Caco-2 (cell line): ENCODE results near the gene KLHDC8A. TPM values are rescaled to one million over a fixed set of nuclear protein-coding genes. Genes with fewer than 3 reads are reported as not detected.

Experiments used
- BruUV-seq: library from RNA; stranded (reverse); fragments of 400-500 nt; replicated peaks from 2 replicates; lab custom pipeline; 2021; lab: Mats Ljungman, UMichigan
- CTCF ChIA-PET: fragments of 300-600 bp; sonication (Branson Sonifier 250); formaldehyde crosslinking; loops from one replicate; lab custom pipeline; 2022; ENCODE audit warnings: antibody characterized with exemption; lab: Charles Lee
- POLR2A ChIA-PET: fragments of 300-600 bp; sonication (Branson Sonifier 250); formaldehyde crosslinking; loops from one replicate; lab custom pipeline; 2022; ENCODE audit warnings: antibody characterized with exemption; lab: Charles Lee
- DNase-seq, 2 experiments: peaks; one replicate each; pipeline versions ENCODE4 v3.0.0 to v3.0.0-alpha.2; 2020 to 2022
- H3K27me3 ChIP-seq: replicated peaks from 2 replicates; pipeline ENCODE4 v1.6.0; 2011; ENCODE audit warnings: low read length; ENCODE audit not compliant: control insufficient read depth, insufficient read depth
- H3K36me3 ChIP-seq: 2 replicates; pipeline ENCODE4 v1.5.1; 2011; ENCODE audit warnings: low read length; ENCODE audit not compliant: control insufficient read depth, insufficient read depth
- H3K4me1 ChIP-seq: fragments of 250-450 bp; sonication (Bioruptor Pico); 2 replicates; pipeline ENCODE4 v1.5.1; 2020; ENCODE audit warnings: mild to moderate bottlenecking
- H3K4me3 ChIP-seq: 2 replicates; pipeline ENCODE4 v1.5.1; 2011; ENCODE audit warnings: low read depth, mild to moderate bottlenecking, control low read depth, low read length
- H3K9me3 ChIP-seq: fragments of 250-450 bp; sonication (Bioruptor Pico); 2 replicates; pipeline ENCODE4 v1.5.1; 2020; ENCODE audit warnings: mild to moderate bottlenecking, moderate library complexity
- H3K27ac Mint-ChIP-seq: one replicate; pipeline ENCODE4 v1.8.0; 2022; ENCODE audit warnings: mixed read lengths; ENCODE audit not compliant: unreplicated experiment
- H3K27me3 Mint-ChIP-seq: one replicate; pipeline ENCODE4 v1.8.0; 2022; ENCODE audit warnings: mixed read lengths; ENCODE audit not compliant: insufficient read depth, unreplicated experiment
- H3K36me3 Mint-ChIP-seq: one replicate; pipeline ENCODE4 v1.8.0; 2022; ENCODE audit warnings: mild to moderate bottlenecking, mixed read lengths; ENCODE audit not compliant: insufficient read depth, unreplicated experiment
- H3K4me1 Mint-ChIP-seq: one replicate; pipeline ENCODE4 v1.8.0; 2022; ENCODE audit warnings: low read depth, mixed read lengths; ENCODE audit not compliant: unreplicated experiment
- H3K4me3 Mint-ChIP-seq: one replicate; pipeline ENCODE4 v1.8.0; 2022; ENCODE audit warnings: mild to moderate bottlenecking, moderate library complexity, mixed read lengths; ENCODE audit not compliant: unreplicated experiment
- H3K9me3 Mint-ChIP-seq: one replicate; pipeline ENCODE4 v1.8.0; 2022; ENCODE audit warnings: mixed read lengths; ENCODE audit not compliant: unreplicated experiment
- CTCF ChIP-seq, 2 experiments: fragments of 200-600 bp in 1 of 2; IDR thresholded peaks; 1 replicate in 1 of 2; 2 replicates in 1 of 2; pipeline versions ENCODE4 v1.5.1 to v1.8.0; 2011 to 2022; ENCODE audit warnings: antibody characterized with exemption in 1 of 2, control low read depth in 1 of 2, inconsistent platforms in 1 of 2, low read depth in 1 of 2, low read length in 1 of 2, mild to moderate bottlenecking in 1 of 2, moderate library complexity in 1 of 2; ENCODE audit not compliant: insufficient read depth in 1 of 2, severe bottlenecking in 1 of 2, unreplicated experiment in 1 of 2
- intact Hi-C: fragments of 100-400 bp; cut with micrococcal nuclease; formaldehyde crosslinking; loops from one replicate; pipeline ENCODE4 v1.10.0; 2022; ENCODE audit not compliant: unreplicated experiment
- total RNA-seq: library from RNA; stranded (reverse); gene quantifications from 2 replicates; pipeline ENCODE4 v1.2.3, GENCODE V29; 2022

The KLHDC8A gene
- total RNA-seq, 1 experiment from 2014 or later, result not detected

GRCh38 chr1:205304046-205304694 lies 52.6 kb downstream of the KLHDC8A start:
- peaks cover 98% of the 10 kb centered on the region for H3K36me3 Mint-ChIP-seq
- TF ChIP-seq CTCF (IDR thresholded peaks at IDR 0.05; ENCODE audit: insufficient read depth in 1 of 2, low read depth in 1 of 2, low read length in 1 of 2, severe bottlenecking in 1 of 2, unreplicated experiment in 1 of 2), result no peak

GRCh38 chr1:205303247-205303888 lies 53.4 kb downstream of the KLHDC8A start:
- TF ChIP-seq CTCF (IDR thresholded peaks at IDR 0.05; ENCODE audit: insufficient read depth in 1 of 2, low read depth in 1 of 2, low read length in 1 of 2, severe bottlenecking in 1 of 2, unreplicated experiment in 1 of 2), result no peak
- BruUV-seq, result no TSS peak

More at GRCh38 chr1:205304046-205304694, 52.6 kb downstream of the KLHDC8A start:
- Histone ChIP-seq H3K4me1 (peaks cover 68% of the 10 kb centered on the region), H3K4me3 (no peak overlapping the region), H3K9me3 (no peaks in the 10 kb centered on the region), H3K36me3 (peaks cover 11% of the 10 kb centered on the region), H3K27me3 (no peaks in the 10 kb centered on the region)
- Mint-ChIP-seq H3K27ac (peak overlapping the region; percentile 76), H3K9me3 (no peaks in the 10 kb centered on the region), H3K4me1 (peaks cover 47% of the 10 kb centered on the region), H3K4me3 (no peak overlapping the region), H3K27me3 (no peaks in the 10 kb centered on the region)
- DNase-seq, result no peak
- ChIA-PET CTCF (interaction anchor here (1.1 to 1.2 kb wide), 2 partner anchors 15 to 30 kb away, joined by 3 to 5 read pairs; no protein-coding TSS in a partner anchor), POLR2A (interaction anchor here (0.6 to 1.3 kb wide), 3 partner anchors 14 to 778 kb away, joined by 3 to 4 read pairs (median 3); no protein-coding TSS in a partner anchor)
- BruUV-seq, result no TSS peak
- intact Hi-C loops, result no loop called here

More at GRCh38 chr1:205303247-205303888, 53.4 kb downstream of the KLHDC8A start:
- peaks cover 74% of the 10 kb centered on the region for H3K4me1 ChIP-seq
- H3K27me3 ChIP-seq, result no peaks in the 10 kb centered on the region
- no peaks in the 10 kb centered on the region for H3K9me3 ChIP-seq
- Mint-ChIP-seq H3K36me3 (peaks cover 98% of the 10 kb centered on the region), H3K9me3 (no peaks in the 10 kb centered on the region), H3K27me3 (no peaks in the 10 kb centered on the region), H3K4me3 (no peak overlapping the region), H3K4me1 (peaks cover 49% of the 10 kb centered on the region), H3K27ac (peak overlapping the region; percentile 76)
- no peak for DNase-seq
- peaks cover 11% of the 10 kb centered on the region for H3K36me3 ChIP-seq
- intact Hi-C loops, result no loop called here
- ChIA-PET POLR2A (interaction anchor here (0.6 to 1.3 kb wide), 2 partner anchors 15 to 19 kb away, joined by 3 read pairs; no protein-coding TSS in a partner anchor), CTCF (interaction anchor here (0.6 to 1.2 kb wide), 2 partner anchors 15 to 32 kb away, joined by 3 to 5 read pairs; no protein-coding TSS in a partner anchor)
- no peak overlapping the region for H3K4me3 ChIP-seq
